Peyer's patch (tissue), 4 donors: Measurements from ENCODE around the gene PLEKHG3. TPM values are rescaled to one million over a fixed set of nuclear protein-coding genes. Genes with fewer than 3 reads are reported as not detected.

Experiments used
- DNase-seq, 3 donors: peaks; one replicate each; pipeline ENCODE4 v3.0.0-alpha.2; 2017 to 2019
- H3K27ac ChIP-seq, 4 donors: fragments of 200-600 bp; sonication (generic); one replicate each; pipeline ENCODE4 v1.5.1; 2016 to 2019
- H3K27me3 ChIP-seq, 2 donors: fragments of 200-600 bp; sonication (generic); one replicate each; pipeline ENCODE4 v1.5.1; 2019
- H3K36me3 ChIP-seq, 3 donors: fragments of 200-600 bp; sonication (generic); one replicate each; pipeline ENCODE4 v1.5.1; 2016 to 2019
- H3K4me1 ChIP-seq, 4 donors: fragments of 200-600 bp; sonication (generic); one replicate each; pipeline ENCODE4 v1.5.1; 2016 to 2019
- H3K4me3 ChIP-seq, 4 donors: fragments of 200-600 bp; sonication (generic); 1 replicate in 3 of 4; 2 replicates in 1 of 4; pipeline ENCODE4 v1.5.1; 2016 to 2019; ENCODE audit warnings: mild to moderate bottlenecking in 1 of 4
- H3K9me3 ChIP-seq, 4 donors: fragments of 200-600 bp; sonication (generic); one replicate each; pipeline ENCODE4 v1.5.1; 2016 to 2019; ENCODE audit warnings: mild to moderate bottlenecking in 1 of 4
- POLR2A ChIP-seq, 2 donors: fragments of 450-650 bp; IDR thresholded peaks; one replicate each; pipeline ENCODE4 v1.5.1; 2017; ENCODE audit warnings: antibody characterized with exemption in 2 of 2, mild to moderate bottlenecking in 2 of 2, moderate library complexity in 2 of 2
- total RNA-seq, 4 donors: library from RNA; depleted of rRNA; stranded (reverse); fragments of >200 nt; gene quantifications; one replicate each; pipeline ENCODE4 v1.1.0, GENCODE V29; 2016
- TF ChIP-seq, protein P1 (sequence below), 6 experiments: fragments of 450-650 bp in 4 of 6; fragments of 200-600 bp in 2 of 6; sonication (generic) in 1 of 6; IDR thresholded peaks; one replicate each; pipeline ENCODE4 v1.5.1; 2017 to 2019; ENCODE audit warnings: antibody characterized with exemption in 6 of 6, mild to moderate bottlenecking in 3 of 6, moderate library complexity in 1 of 6

PLEKHG3 gene
- total RNA-seq, 4 donors from 2014 or later, result 18.2 to 45.5 (median 31.5) TPM

DNA sequence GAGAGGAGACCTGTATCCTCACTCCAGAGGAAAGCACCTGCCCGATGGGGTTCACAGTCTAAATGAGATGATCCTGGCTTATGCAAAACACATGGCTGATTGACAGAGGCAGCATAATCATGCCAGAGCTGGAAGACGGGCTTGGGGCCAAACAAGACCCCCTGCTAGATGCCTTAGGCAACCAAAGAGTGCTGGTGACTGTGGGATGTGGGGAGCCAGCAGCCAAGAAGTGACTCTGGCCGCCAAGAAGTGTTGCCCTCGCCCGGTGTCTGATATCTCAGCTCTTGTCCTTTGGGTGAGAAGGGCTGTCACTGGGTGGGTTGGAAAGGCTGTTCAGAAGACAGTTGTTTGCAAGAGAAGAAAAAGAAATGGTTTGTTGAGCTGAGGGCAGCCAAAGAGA, 56.7 kb downstream of the PLEKHG3 start:
- no peak overlapping the region for H3K4me3 ChIP-seq
- H3K27ac ChIP-seq, result no peak overlapping the region
- TF ChIP-seq, protein P1, sequence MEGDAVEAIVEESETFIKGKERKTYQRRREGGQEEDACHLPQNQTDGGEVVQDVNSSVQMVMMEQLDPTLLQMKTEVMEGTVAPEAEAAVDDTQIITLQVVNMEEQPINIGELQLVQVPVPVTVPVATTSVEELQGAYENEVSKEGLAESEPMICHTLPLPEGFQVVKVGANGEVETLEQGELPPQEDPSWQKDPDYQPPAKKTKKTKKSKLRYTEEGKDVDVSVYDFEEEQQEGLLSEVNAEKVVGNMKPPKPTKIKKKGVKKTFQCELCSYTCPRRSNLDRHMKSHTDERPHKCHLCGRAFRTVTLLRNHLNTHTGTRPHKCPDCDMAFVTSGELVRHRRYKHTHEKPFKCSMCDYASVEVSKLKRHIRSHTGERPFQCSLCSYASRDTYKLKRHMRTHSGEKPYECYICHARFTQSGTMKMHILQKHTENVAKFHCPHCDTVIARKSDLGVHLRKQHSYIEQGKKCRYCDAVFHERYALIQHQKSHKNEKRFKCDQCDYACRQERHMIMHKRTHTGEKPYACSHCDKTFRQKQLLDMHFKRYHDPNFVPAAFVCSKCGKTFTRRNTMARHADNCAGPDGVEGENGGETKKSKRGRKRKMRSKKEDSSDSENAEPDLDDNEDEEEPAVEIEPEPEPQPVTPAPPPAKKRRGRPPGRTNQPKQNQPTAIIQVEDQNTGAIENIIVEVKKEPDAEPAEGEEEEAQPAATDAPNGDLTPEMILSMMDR (IDR thresholded peaks at IDR 0.05), result no peak
- no peak for TF ChIP-seq POLR2A (IDR thresholded peaks at IDR 0.05)
- no peak for DNase-seq
- no peaks in the 10 kb centered on the region for H3K36me3 ChIP-seq
- peaks cover 0 to 51% (median 9%) of the 10 kb centered on the region in 4 donors for H3K4me1 ChIP-seq
- no peaks in the 10 kb centered on the region for H3K9me3 ChIP-seq
- no peaks in the 10 kb centered on the region for H3K27me3 ChIP-seq

DNA sequence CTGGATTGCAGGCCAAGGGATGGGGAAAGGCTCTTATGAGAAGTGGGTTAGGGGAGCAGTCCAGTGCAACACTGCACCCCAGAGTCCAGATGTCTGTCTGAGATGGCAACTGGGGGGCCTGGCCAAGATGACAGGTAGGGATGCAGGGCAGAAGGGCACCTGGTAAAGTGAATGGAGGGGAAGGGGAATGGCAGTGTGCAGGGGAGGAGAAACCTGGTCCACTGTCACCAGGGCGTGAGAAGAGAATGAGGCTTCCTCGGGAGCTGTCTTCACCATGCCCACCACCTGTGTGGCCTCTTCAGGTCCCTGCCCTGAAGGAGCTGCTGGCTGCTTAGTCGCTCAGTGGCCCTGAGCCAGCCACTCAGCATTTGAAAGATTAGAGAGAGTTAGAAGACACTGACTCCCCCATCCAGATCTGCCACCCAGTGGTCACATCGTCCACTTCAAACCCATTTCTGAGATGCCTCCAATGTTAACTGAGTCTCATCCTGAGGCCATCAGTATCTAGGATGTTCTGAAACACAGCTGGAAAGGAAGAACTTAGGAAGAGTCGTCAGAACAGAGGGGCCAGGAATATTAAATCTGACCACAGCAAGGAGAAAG, 57.3 kb downstream of the PLEKHG3 start:
- H3K27ac ChIP-seq, result peak overlapping the region in 2 of 4 donors; percentile 45 to 65
- H3K9me3 ChIP-seq, result no peaks in the 10 kb centered on the region
- H3K27me3 ChIP-seq, result no peaks in the 10 kb centered on the region
- no peaks in the 10 kb centered on the region for H3K36me3 ChIP-seq
- TF ChIP-seq POLR2A (IDR thresholded peaks at IDR 0.05), result no peak
- TF ChIP-seq, protein P1 (IDR thresholded peaks at IDR 0.05), result peak in 2 of 6 experiments; percentile 4 to 10
- H3K4me3 ChIP-seq, result no peak overlapping the region
- peaks cover 0 to 51% (median 9%) of the 10 kb centered on the region in 4 donors for H3K4me1 ChIP-seq
- DNase-seq, result no peak

DNA sequence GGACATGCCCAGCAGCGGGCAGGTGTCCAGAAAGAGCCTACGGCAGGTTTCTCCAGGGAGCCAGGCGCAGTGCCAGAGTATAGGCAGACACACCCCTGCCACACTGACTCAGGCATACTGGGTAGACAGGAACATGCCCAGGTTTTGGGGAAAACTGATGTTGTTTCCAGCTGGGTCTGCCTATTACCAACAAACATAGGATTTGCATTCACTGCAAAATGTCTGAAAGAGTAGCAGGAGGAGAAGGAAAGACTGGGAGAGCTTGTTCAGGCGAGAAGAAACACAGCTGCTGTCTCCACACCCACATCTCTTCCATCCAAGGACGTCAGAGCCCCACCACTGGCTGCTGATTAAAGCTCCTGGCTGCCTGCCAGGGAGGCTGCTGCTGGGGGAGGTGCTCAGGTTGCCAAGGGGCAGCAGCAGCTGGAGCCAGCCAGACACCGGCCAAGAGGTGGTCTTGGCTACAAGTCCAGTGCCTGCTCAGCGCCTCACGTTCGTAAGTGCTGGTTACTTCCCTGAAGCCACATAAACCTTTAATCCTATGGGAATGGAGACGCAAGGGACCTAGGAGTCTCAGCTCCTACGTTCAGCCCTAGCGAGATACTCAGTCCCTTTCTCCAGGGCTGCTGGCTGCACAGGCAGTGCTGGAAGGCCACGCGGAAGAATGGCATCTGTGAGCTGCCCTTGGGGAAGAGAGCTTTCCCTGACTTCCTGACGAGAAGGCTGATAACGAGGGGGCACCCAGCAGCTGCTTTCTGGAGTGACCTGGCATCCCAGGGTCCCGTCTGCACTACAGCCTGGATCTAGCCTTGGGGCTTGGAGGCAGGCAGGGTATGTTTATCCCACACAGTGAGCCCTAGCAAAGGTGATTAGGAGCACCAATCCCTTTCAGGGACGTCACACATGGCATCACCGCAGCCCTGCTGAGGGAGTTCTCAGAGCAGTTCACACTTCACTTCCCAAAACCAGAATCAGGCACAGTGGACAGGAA, 58.1 kb downstream of the PLEKHG3 start:
- H3K36me3 ChIP-seq, result no peaks in the 10 kb centered on the region
- peak in 2 of 3 donors; percentile 74 to 75 for DNase-seq
- H3K9me3 ChIP-seq, result no peaks in the 10 kb centered on the region
- no peaks in the 10 kb centered on the region for H3K27me3 ChIP-seq
- H3K27ac ChIP-seq, result peak overlapping the region in 3 of 4 donors; percentile 17 to 65 (median 45)
- H3K4me3 ChIP-seq, result no peak overlapping the region
- TF ChIP-seq, protein P1 (IDR thresholded peaks at IDR 0.05), result no peak
- no peak for TF ChIP-seq POLR2A (IDR thresholded peaks at IDR 0.05)
- H3K4me1 ChIP-seq, result peaks cover 0 to 47% (median 9%) of the 10 kb centered on the region in 4 donors

GRCh38 chr14:64763085-64763782, 59.0 kb downstream of the PLEKHG3 start:
- Histone ChIP-seq H3K4me3 (no peak overlapping the region), H3K4me1 (peaks cover 0 to 42% (median 9%) of the 10 kb centered on the region in 4 donors), H3K27ac (peak overlapping the region in 1 of 4 donors; percentile 17), H3K9me3 (no peaks in the 10 kb centered on the region), H3K36me3 (no peaks in the 10 kb centered on the region), H3K27me3 (no peaks in the 10 kb centered on the region)
- TF ChIP-seq POLR2A (IDR thresholded peaks at IDR 0.05), result no peak
- TF ChIP-seq, protein P1 (IDR thresholded peaks at IDR 0.05), result no peak
- DNase-seq, result peak in 1 of 3 donors; percentile 28
